Mesenchymal stem cell (in vitro differentiated cells and primary cell): ENCODE results near the gene SPATA31E1.

ENCODE experiments used
- DNase-seq: peaks from one replicate; pipeline ENCODE4 v3.0.0-alpha.2; 2013
- H2AFZ ChIP-seq: one replicate; pipeline ENCODE4 v1.6.1; 2013; ENCODE audit warnings: low read depth, mild to moderate bottlenecking, control low read depth, inconsistent platforms, low read length, moderate library complexity
- H2AK5ac ChIP-seq: 2 replicates; pipeline ENCODE4 v1.6.1; 2013; ENCODE audit warnings: low read length, moderate library complexity, mild to moderate bottlenecking, inconsistent platforms; ENCODE audit not compliant: severe bottlenecking
- H2BK120ac ChIP-seq: one replicate; pipeline ENCODE4 v1.6.1; 2013; ENCODE audit warnings: low read depth, mild to moderate bottlenecking, inconsistent platforms, low read length, moderate library complexity
- H2BK12ac ChIP-seq, 2 experiments: one replicate each; pipeline ENCODE4 v1.6.1; 2013; ENCODE audit warnings: inconsistent platforms in 2 of 2, low read length in 2 of 2, mild to moderate bottlenecking in 2 of 2, moderate library complexity in 2 of 2, control low read depth in 1 of 2
- H2BK15ac ChIP-seq: one replicate; pipeline ENCODE4 v1.6.1; 2013; ENCODE audit warnings: mild to moderate bottlenecking, low read depth, inconsistent platforms; ENCODE audit not compliant: poor library complexity, severe bottlenecking
- H2BK5ac ChIP-seq: 2 replicates; pipeline ENCODE4 v1.6.1; 2013; ENCODE audit warnings: low read depth, mild to moderate bottlenecking, low read length, control low read depth, inconsistent platforms; ENCODE audit not compliant: poor library complexity, severe bottlenecking
- H3K14ac ChIP-seq, 2 experiments: one replicate each; pipeline ENCODE4 v1.6.1; 2013; ENCODE audit warnings: inconsistent platforms in 2 of 2, low read length in 2 of 2, control low read depth in 1 of 2, mild to moderate bottlenecking in 1 of 2, moderate library complexity in 1 of 2
- H3K18ac ChIP-seq, 2 experiments: one replicate each; pipeline ENCODE4 v1.6.1; 2013; ENCODE audit warnings: inconsistent platforms in 2 of 2, low read length in 2 of 2, control low read depth in 1 of 2, low read depth in 1 of 2, mild to moderate bottlenecking in 1 of 2
- H3K23ac ChIP-seq, 2 experiments: one replicate each; pipeline ENCODE4 v1.6.1; 2013; ENCODE audit warnings: inconsistent platforms in 2 of 2, low read length in 2 of 2, mild to moderate bottlenecking in 2 of 2, moderate library complexity in 2 of 2, control low read depth in 1 of 2
- H3K27ac ChIP-seq: 2 replicates; pipeline ENCODE4 v1.5.1; 2013; ENCODE audit warnings: mild to moderate bottlenecking, moderate library complexity, low read length, control low read depth, inconsistent platforms; ENCODE audit not compliant: poor library complexity, severe bottlenecking
- H3K27me3 ChIP-seq, 2 experiments: 2 replicates each; pipeline versions ENCODE4 v1.6.1 to v1.7.0; 2013; ENCODE audit warnings: low read length in 2 of 2, mild to moderate bottlenecking in 2 of 2, moderate library complexity in 2 of 2, control low read depth in 1 of 2, inconsistent platforms in 1 of 2; ENCODE audit not compliant: control insufficient read depth in 1 of 2, insufficient read depth in 1 of 2
- H3K36me3 ChIP-seq, 2 experiments: 2 replicates each; pipeline versions ENCODE4 v1.6.1 to v1.7.0; 2013; ENCODE audit warnings: low read length in 2 of 2, control low read depth in 1 of 2, inconsistent platforms in 1 of 2, low read depth in 1 of 2, mild to moderate bottlenecking in 1 of 2; ENCODE audit not compliant: insufficient read depth in 2 of 2, control insufficient read depth in 1 of 2
- H3K4ac ChIP-seq, 2 experiments: one replicate each; pipeline ENCODE4 v1.6.1; 2013; ENCODE audit warnings: inconsistent platforms in 2 of 2, low read length in 2 of 2, mild to moderate bottlenecking in 2 of 2, moderate library complexity in 2 of 2, control low read depth in 1 of 2, low read depth in 1 of 2
- H3K4me1 ChIP-seq: 2 replicates; pipeline ENCODE4 v1.6.1; 2013; ENCODE audit warnings: low read depth, low read length, control low read depth; ENCODE audit not compliant: control insufficient read depth, insufficient read depth
- H3K4me2 ChIP-seq: 2 replicates; pipeline ENCODE4 v1.6.1; 2013; ENCODE audit warnings: low read length, mild to moderate bottlenecking, inconsistent platforms; ENCODE audit not compliant: poor library complexity, severe bottlenecking
- H3K4me3 ChIP-seq, 2 experiments: 2 replicates each; pipeline versions ENCODE4 v1.5.1 to v1.7.0; 2013; ENCODE audit warnings: low read length in 2 of 2, mild to moderate bottlenecking in 2 of 2, control low read depth in 1 of 2, low read depth in 1 of 2; ENCODE audit not compliant: insufficient read depth in 1 of 2
- H3K79me1 ChIP-seq: replicated peaks from 2 replicates; pipeline ENCODE4 v1.6.1; 2013; ENCODE audit warnings: mild to moderate bottlenecking, control low read depth, low read length, inconsistent platforms; ENCODE audit not compliant: poor library complexity, severe bottlenecking
- H3K9ac ChIP-seq: 2 replicates; pipeline ENCODE4 v1.7.0; 2013; ENCODE audit warnings: mild to moderate bottlenecking, low read length, moderate library complexity
- H3K9me3 ChIP-seq: 2 replicates; pipeline ENCODE4 v1.7.0; 2013; ENCODE audit warnings: mild to moderate bottlenecking, low read length; ENCODE audit not compliant: control insufficient read depth
- H4K8ac ChIP-seq: one replicate; pipeline ENCODE4 v1.6.1; 2013; ENCODE audit warnings: inconsistent platforms, mild to moderate bottlenecking, low read length, moderate library complexity
- H4K91ac ChIP-seq: one replicate; pipeline ENCODE4 v1.6.1; 2013; ENCODE audit warnings: mild to moderate bottlenecking, low read length, inconsistent platforms
- WGBS: methylation state at CpG from one replicate; pipeline ENCODE4 v1.1.7; 2013; ENCODE audit warnings: mixed read lengths; 5-methylcytosine and 5-hydroxymethylcytosine counted together

The SPATA31E1 gene

DNA sequence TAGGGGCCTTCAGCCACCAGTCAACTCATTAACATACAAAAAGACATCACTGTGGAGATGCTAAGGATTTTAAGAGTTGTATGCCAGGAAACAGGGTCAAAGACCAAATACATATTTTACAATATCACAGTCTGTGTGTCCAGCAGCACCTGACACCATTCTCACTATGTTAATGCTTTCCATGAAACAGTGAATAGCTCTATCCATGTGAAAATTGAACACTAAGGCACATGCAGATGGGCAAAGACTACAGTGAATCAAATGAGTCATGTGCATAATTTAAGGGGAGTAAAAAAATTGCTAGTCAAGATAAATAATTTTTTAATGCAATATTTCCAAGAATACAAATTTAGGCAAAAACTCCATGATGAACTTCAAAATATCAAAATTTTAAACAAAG lies 7.6 kb upstream of the SPATA31E1 start:
- Histone ChIP-seq H4K8ac (no peak overlapping the region), H3K4me2 (no peak overlapping the region), H2BK5ac (no peak overlapping the region), H3K9me3 (peaks cover 8% of the 10 kb centered on the region), H3K9ac (no peak overlapping the region), H3K27me3 (no peaks in the 10 kb centered on the region), H2BK120ac (no peak overlapping the region), H2BK15ac (no peak overlapping the region), H3K4me1 (peaks cover 12% of the 10 kb centered on the region), H3K23ac (no peak overlapping the region), H3K27ac (no peak overlapping the region), H3K4me3 (no peak overlapping the region), H3K4ac (no peak overlapping the region), H3K79me1 (no peaks in the 10 kb centered on the region), H3K18ac (peak overlapping the region in 1 of 2 experiments; percentile 5), H4K91ac (no peak overlapping the region), H2BK12ac (no peak overlapping the region), H3K14ac (no peak overlapping the region), H3K36me3 (no peaks in the 10 kb centered on the region), H2AFZ (no peak overlapping the region), H2AK5ac (peak overlapping the region; percentile 20)
- no peak for DNase-seq

DNA sequence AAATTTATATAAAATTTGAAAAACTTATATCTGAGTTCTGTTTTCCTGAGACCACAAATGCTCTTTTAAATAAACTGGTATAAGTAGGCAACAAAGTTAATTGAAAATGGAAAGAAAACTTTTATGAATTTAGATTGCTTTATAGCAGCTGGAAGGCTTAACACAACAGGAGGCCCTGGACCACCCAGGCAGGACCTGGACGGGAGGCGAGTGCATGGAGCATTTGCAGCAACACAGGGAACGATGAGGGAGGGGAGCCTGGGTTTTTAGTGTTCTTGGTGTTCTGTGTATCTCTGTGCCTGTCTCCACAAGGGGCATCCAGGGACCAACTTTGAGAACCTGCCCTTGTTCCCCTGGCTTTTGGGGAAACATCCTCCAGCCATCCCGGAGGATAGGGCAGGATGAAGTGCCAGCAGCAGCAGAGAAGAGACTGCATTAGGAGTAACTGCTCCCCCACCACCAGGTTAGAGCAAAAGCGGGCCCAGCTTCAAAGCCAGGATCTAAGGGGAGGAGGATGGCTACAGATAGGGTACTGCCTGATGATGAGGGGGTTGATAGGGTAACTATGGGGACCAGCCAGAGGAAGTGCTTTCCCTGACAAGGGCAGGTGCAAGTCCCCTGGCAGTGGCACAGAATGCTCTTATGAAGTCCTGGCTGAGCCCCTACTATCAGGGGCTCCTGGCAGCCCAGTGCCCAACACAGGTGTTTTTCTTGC lies 6.7 kb upstream of the SPATA31E1 start:
- no peak for DNase-seq
- WGBS, result 88% methylated on average over 5 of the region's 5 CpGs

DNA sequence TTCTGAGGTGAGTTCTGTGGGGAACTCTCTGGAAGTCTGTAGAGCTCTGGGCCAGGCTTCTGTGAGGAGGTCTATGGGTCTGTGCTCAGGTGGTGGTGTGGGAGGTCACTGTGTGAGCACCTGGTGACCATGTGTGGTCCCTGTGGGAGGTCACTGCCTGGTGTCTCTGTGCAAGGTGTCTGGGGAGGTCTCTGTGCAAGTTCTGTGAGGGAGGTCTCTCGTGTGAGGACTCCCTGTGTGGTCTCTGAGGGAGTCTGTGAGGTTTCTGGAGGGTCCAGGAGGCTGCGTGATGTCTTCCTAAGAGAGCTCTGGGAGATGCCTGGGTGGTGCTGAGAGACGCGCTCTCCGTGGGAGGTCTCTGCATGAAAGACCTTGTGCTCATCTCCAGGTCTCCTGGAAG lies 6.0 kb upstream of the SPATA31E1 start:
- WGBS, result 91% methylated on average over 5 of the region's 5 CpGs
- H3K4me3 ChIP-seq, result no peak overlapping the region

More for the DNA sequence above, 6.7 kb upstream of the SPATA31E1 start:
- H2BK120ac ChIP-seq, result no peak overlapping the region
- peaks cover 6% of the 10 kb centered on the region for H3K4me1 ChIP-seq
- peak overlapping the region in 1 of 2 experiments; percentile 43 for H2BK12ac ChIP-seq
- no peak overlapping the region for H3K27ac ChIP-seq
- H3K36me3 ChIP-seq, result no peaks in the 10 kb centered on the region
- H3K4me3 ChIP-seq, result no peak overlapping the region
- H3K9me3 ChIP-seq, result peaks cover 8% of the 10 kb centered on the region
- H3K27me3 ChIP-seq, result no peaks in the 10 kb centered on the region
- H3K23ac ChIP-seq, result peak overlapping the region in 1 of 2 experiments; percentile 46
- H4K8ac ChIP-seq, result no peak overlapping the region
- no peak overlapping the region for H3K4me2 ChIP-seq
- no peak overlapping the region for H3K9ac ChIP-seq
- no peak overlapping the region for H2AK5ac ChIP-seq
- H2BK15ac ChIP-seq, result no peak overlapping the region
- H2AFZ ChIP-seq, result no peak overlapping the region
- no peaks in the 10 kb centered on the region for H3K79me1 ChIP-seq
- no peak overlapping the region for H3K18ac ChIP-seq
- H3K14ac ChIP-seq, result no peak overlapping the region
- no peak overlapping the region for H2BK5ac ChIP-seq
- no peak overlapping the region for H3K4ac ChIP-seq
- no peak overlapping the region for H4K91ac ChIP-seq

DNA sequence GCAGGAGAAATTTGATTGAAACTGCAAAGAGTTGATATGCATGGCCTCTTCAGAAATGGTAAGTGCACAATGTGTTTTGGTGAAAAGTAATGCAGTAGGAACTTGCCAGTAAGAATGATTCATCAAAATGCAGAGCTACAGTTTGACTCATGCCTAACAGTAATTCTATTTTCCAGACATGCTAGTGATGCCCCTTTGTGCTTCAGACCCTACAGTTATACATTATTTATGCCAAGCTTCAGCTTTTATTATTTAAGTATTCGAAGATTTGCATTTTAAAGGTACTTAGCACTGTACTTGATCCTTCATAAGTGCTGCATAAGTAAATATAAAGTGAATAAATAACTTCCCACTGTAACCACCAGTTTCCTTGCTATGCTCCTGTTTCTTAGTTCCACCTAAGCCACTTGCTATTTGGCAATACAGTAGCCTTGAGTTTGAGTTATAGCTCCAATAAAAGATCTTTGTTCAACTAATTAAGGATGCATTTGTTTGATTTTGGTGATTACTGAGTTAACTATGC lies 3.6 kb upstream of the SPATA31E1 start:
- H3K4me3 ChIP-seq, result no peak overlapping the region
- no peak overlapping the region for H2BK5ac ChIP-seq
- H3K9ac ChIP-seq, result peak overlapping the region; percentile 7
- H3K36me3 ChIP-seq, result no peaks in the 10 kb centered on the region
- no peaks in the 10 kb centered on the region for H3K27me3 ChIP-seq
- no peaks in the 10 kb centered on the region for H3K79me1 ChIP-seq
- no peak overlapping the region for H2AK5ac ChIP-seq
- no peak overlapping the region for H2AFZ ChIP-seq
- no peak overlapping the region for H3K18ac ChIP-seq
- no peak overlapping the region for H3K23ac ChIP-seq
- peaks cover 3% of the 10 kb centered on the region for H3K4me1 ChIP-seq
- H2BK12ac ChIP-seq, result no peak overlapping the region
- H3K9me3 ChIP-seq, result peaks cover 8% of the 10 kb centered on the region
- DNase-seq, result peak; percentile 49
- no peak overlapping the region for H3K14ac ChIP-seq
- no peak overlapping the region for H3K4me2 ChIP-seq
- H2BK120ac ChIP-seq, result no peak overlapping the region
- H4K91ac ChIP-seq, result no peak overlapping the region
- H4K8ac ChIP-seq, result no peak overlapping the region
- H3K27ac ChIP-seq, result peak overlapping the region; percentile 27
- no peak overlapping the region for H2BK15ac ChIP-seq
- no peak overlapping the region for H3K4ac ChIP-seq
- no CpG with 5 or more reads among the region's 1 CpG for WGBS

More for the DNA sequence above, 6.0 kb upstream of the SPATA31E1 start:
- H2BK120ac ChIP-seq, result no peak overlapping the region
- H4K91ac ChIP-seq, result no peak overlapping the region
- no peak overlapping the region for H3K4ac ChIP-seq
- no peaks in the 10 kb centered on the region for H3K36me3 ChIP-seq
- H3K9me3 ChIP-seq, result peaks cover 8% of the 10 kb centered on the region
- no peak overlapping the region for H2BK12ac ChIP-seq
- H2BK5ac ChIP-seq, result no peak overlapping the region
- H2AFZ ChIP-seq, result no peak overlapping the region
- no peaks in the 10 kb centered on the region for H3K27me3 ChIP-seq
- DNase-seq, result no peak
- H2AK5ac ChIP-seq, result no peak overlapping the region
- no peak overlapping the region for H3K4me2 ChIP-seq
- no peak overlapping the region for H4K8ac ChIP-seq
- no peak overlapping the region for H2BK15ac ChIP-seq
- no peak overlapping the region for H3K23ac ChIP-seq
- H3K18ac ChIP-seq, result peak overlapping the region in 1 of 2 experiments; percentile 74
- peaks cover 6% of the 10 kb centered on the region for H3K4me1 ChIP-seq
- H3K79me1 ChIP-seq, result no peaks in the 10 kb centered on the region
- H3K14ac ChIP-seq, result no peak overlapping the region
- H3K9ac ChIP-seq, result no peak overlapping the region
- H3K27ac ChIP-seq, result no peak overlapping the region
